ENCODE measurements around the gene TMEM139. TPM values are rescaled to one million over a fixed set of nuclear protein-coding genes. Genes with fewer than 3 reads are reported as not detected.

The TMEM139 gene
- total RNA-seq, 2 donors from 2014 or later = 13.2 to 23.9 TPM

DNA sequence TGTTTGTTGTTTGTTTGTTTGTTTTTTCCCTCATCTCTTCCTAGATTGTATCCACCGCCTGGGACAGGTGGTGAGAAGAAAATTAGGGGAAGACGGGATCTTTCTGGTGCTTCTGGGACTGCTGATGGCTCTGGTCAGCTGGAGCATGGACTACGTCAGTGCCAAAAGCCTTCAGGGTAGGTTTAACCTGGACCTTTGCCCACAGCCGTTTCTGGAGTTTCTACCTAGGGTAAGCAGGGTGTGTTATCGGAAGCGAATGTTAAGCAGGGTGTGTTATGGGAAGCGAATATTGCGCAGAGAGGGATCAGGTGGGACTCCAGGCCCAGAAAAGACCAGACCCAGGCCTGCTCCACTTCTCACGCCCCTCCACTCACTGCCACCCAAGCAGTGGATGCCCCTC is 35.9 kb downstream of the TMEM139 start:
- Histone ChIP-seq H3K4me3 (no peak overlapping the region), H3K27ac (no peak overlapping the region), H3K9me3 (no peaks in the 10 kb centered on the region), H3K4me1 (no peaks in the 10 kb centered on the region), H3K27me3 (no peaks in the 10 kb centered on the region), H3K36me3 (replicated peaks in 1 of 2; ENCODE audit: insufficient read depth in 1 of 2, low read depth in 2 of 2) (no peaks in the 10 kb centered on the region)
- intact Hi-C loops (cut with DNase I) = no loop called here
- TF ChIP-seq POLR2A (IDR thresholded peaks at IDR 0.05) (no peak), CTCF (IDR thresholded peaks at IDR 0.05) (no peak)
- DNase-seq (peak in 1 of 4 donors; percentile 32), ATAC-seq (no peak)
- WGBS, 2 donors = 53 to 62% methylated on average over 8 to 9 of the region's 9 CpGs

DNA sequence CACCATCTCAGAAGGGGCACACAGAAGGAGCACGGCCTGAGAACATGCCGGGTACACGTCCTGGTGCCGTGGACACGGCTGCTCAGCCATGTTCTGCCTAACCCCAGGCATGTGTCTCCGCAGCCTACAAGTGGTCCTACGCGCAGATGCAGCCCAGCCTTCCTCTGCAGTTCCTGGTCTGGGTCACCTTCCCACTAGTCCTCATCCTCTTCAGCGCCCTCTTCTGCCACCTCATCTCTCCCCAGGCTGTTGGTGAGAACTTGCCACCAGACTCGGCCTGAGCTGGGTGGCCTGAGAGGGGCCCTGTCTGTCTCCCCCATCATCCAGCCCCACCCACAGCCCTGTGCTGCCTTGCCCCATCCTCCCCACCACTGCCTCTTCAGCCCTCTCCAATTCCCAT is 36.5 kb downstream of the TMEM139 start:
- intact Hi-C loops (cut with DNase I) = no loop called here
- 60 to 92% methylated on average over 2 to 9 of the region's 10 CpGs for WGBS, 2 donors
- DNase-seq (no peak), ATAC-seq (no peak)
- no peaks in the 10 kb centered on the region for H3K4me1 ChIP-seq
- no peak overlapping the region for H3K4me3 ChIP-seq
- H3K27ac ChIP-seq = no peak overlapping the region
- H3K36me3 ChIP-seq (replicated peaks in 1 of 2; ENCODE audit: insufficient read depth in 1 of 2, low read depth in 2 of 2) = no peaks in the 10 kb centered on the region
- H3K27me3 ChIP-seq = no peaks in the 10 kb centered on the region
- TF ChIP-seq CTCF (IDR thresholded peaks at IDR 0.05) (no peak), POLR2A (IDR thresholded peaks at IDR 0.05) (no peak)
- H3K9me3 ChIP-seq = no peaks in the 10 kb centered on the region

- H3K27me3 ChIP-seq = no peaks in the 10 kb centered on the region
- TF ChIP-seq POLR2A (IDR thresholded peaks at IDR 0.05) (no peak), CTCF (IDR thresholded peaks at IDR 0.05) (peak in 2 of 7 experiments; percentile 8 to 20)
- no peak for ATAC-seq
- no peaks in the 10 kb centered on the region for H3K4me1 ChIP-seq
- H3K36me3 ChIP-seq (replicated peaks in 1 of 2; ENCODE audit: insufficient read depth in 1 of 2, low read depth in 2 of 2) = no peaks in the 10 kb centered on the region
- intact Hi-C loops (cut with DNase I) = no loop called here
- no peak overlapping the region for H3K27ac ChIP-seq
- no peak overlapping the region for H3K4me3 ChIP-seq
- 61 to 65% methylated on average over 4 of the region's 4 CpGs for WGBS, 2 donors
- DNase-seq = peak in 1 of 4 donors; percentile 36
- no peaks in the 10 kb centered on the region for H3K9me3 ChIP-seq
Measured at GRCh38 chr7:143321734-143322133, 37.0 kb downstream of the TMEM139 start.

- DNase-seq = no peak
- WGBS, 2 donors = 76 to 80% methylated on average over 21 to 23 of the region's 23 CpGs
- ATAC-seq = no peak
- no peaks in the 10 kb centered on the region for H3K36me3 ChIP-seq (replicated peaks in 1 of 2; ENCODE audit: insufficient read depth in 1 of 2, low read depth in 2 of 2)
- intact Hi-C loops (cut with DNase I) = no loop called here
- no peaks in the 10 kb centered on the region for H3K27me3 ChIP-seq
- H3K4me1 ChIP-seq = no peaks in the 10 kb centered on the region
- no peak for TF ChIP-seq CTCF (IDR thresholded peaks at IDR 0.05)
- no peak for TF ChIP-seq POLR2A (IDR thresholded peaks at IDR 0.05)
- H3K27ac ChIP-seq = no peak overlapping the region
- H3K4me3 ChIP-seq = no peak overlapping the region
- H3K9me3 ChIP-seq = no peaks in the 10 kb centered on the region
Measured at GRCh38 chr7:143322760-143323633, 38.2 kb downstream of the TMEM139 start.

DNA sequence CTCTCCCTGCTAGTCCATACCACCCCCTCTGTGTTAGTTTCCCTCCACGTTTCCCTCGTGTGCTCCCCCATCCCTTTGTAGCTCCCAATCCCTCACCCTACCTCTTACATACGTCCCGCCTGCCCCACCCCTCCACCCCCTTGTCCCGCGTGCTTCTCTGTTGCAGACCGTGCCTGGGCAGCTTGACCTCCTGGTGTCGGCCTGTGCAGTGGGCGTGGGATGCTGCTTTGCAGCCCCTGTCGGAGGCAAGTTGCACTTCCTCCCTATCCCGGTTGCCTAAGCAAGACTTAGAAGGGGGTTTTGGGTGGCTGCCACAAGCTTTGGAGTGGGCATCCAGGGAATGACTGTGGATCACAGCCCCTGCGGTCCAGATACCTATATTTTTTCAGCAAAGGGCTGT is 38.9 kb downstream of the TMEM139 start:
- no peak for TF ChIP-seq POLR2A (IDR thresholded peaks at IDR 0.05)
- TF ChIP-seq CTCF (IDR thresholded peaks at IDR 0.05) = no peak
- DNase-seq = no peak
- WGBS, 2 donors = 67 to 77% methylated on average over 12 of the region's 12 CpGs
- Histone ChIP-seq H3K9me3 (no peaks in the 10 kb centered on the region), H3K4me1 (no peaks in the 10 kb centered on the region), H3K27ac (no peak overlapping the region), H3K4me3 (no peak overlapping the region), H3K27me3 (no peaks in the 10 kb centered on the region), H3K36me3 (replicated peaks in 1 of 2; ENCODE audit: insufficient read depth in 1 of 2, low read depth in 2 of 2) (no peaks in the 10 kb centered on the region)
- ATAC-seq = no peak
- intact Hi-C loops (cut with DNase I) = no loop called here
